Left ventricle myocardium inferior (tissue), 1 donor: ENCODE data around the gene TTLL10. TPM values are rescaled to one million over a fixed set of nuclear protein-coding genes. Genes with fewer than 3 reads are reported as not detected.

Experiments used
- DNase-seq: peaks from one replicate; pipeline ENCODE4 v3.0.0-alpha.2; 2020
- H3K27ac ChIP-seq: fragments of 200-600 bp; replicated peaks from 2 replicates; pipeline ENCODE4 v1.8.0; 2021
- H3K27me3 ChIP-seq: fragments of 200-600 bp; 2 replicates; pipeline ENCODE4 v1.8.0; 2021; ENCODE audit warnings: low read depth
- H3K36me3 ChIP-seq: fragments of 200-600 bp; 2 replicates; pipeline ENCODE4 v1.8.0; 2021
- H3K4me1 ChIP-seq: fragments of 200-600 bp; 2 replicates; pipeline ENCODE4 v1.8.0; 2021
- H3K4me3 ChIP-seq: fragments of 200-600 bp; 2 replicates; pipeline ENCODE4 v1.8.0; 2021; ENCODE audit warnings: mild to moderate bottlenecking, moderate library complexity
- H3K9me3 ChIP-seq: fragments of 200-600 bp; replicated peaks from 2 replicates; pipeline ENCODE4 v1.8.0; 2021
- intact Hi-C: fragments of 100-400 bp; cut with micrococcal nuclease; formaldehyde crosslinking; loops from one replicate; pipeline ENCODE4 v1.11.0; 2022
- total RNA-seq: library from RNA; stranded (reverse); fragmentation: NEBNext Ultra II Directional; extraction: Animal tissue kit (Norgen Biotek cat#: 25700); gene quantifications from one replicate; pipeline ENCODE4 v1.2.1, GENCODE V29; 2021
- TF ChIP-seq, protein P1 (sequence below): fragments of 200-600 bp; IDR thresholded peaks from 2 replicates; pipeline ENCODE4 v1.8.0; 2021; ENCODE audit warnings: antibody characterized with exemption, mild to moderate bottlenecking, borderline replicate concordance
- donor health status: DM: no; HTN: yes; CAD: no; lungs with severe emphysema.

Gene TTLL10
- total RNA-seq, 1 donor from 2014 or later: not detected

DNA sequence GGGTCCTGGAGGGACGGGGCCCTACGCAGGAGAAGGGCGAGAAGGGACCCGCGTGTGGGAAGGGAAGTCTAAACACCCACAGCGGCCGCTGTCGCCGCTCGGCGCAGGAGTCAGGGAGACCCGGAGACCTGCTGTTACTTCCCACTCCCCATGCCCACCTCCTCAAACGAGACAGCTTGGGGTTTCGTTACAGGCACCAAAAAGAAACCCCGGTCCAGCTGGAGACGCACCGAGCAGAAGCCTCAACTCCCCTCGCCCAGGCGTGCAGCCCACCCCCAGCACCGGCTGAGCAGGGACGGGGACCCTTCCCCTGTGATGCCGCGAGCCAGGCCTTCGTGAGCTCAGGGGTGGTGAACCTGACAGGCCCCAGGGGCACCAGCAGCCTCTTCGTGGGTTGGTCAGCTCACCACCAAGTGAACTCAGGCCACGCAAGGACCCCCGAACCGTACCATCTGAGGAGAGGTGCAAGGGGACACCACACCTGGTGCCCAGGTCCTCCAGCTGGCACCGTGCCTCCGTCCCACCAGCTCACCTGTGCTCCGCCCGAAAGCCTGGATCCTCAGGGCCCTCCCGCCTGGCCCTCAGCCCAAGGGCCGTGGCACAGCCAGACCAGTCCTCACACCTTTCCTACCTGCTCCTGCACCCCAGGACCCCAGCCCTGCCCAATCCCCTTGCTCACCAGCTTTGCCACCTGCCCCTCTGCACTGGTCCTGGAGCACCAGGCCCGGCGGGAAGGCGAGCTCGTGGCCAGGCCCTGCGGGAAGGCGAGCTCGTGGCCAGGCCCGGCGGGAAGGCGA, 53.1 kb downstream of the TTLL10 start:
- TF ChIP-seq, protein P1, sequence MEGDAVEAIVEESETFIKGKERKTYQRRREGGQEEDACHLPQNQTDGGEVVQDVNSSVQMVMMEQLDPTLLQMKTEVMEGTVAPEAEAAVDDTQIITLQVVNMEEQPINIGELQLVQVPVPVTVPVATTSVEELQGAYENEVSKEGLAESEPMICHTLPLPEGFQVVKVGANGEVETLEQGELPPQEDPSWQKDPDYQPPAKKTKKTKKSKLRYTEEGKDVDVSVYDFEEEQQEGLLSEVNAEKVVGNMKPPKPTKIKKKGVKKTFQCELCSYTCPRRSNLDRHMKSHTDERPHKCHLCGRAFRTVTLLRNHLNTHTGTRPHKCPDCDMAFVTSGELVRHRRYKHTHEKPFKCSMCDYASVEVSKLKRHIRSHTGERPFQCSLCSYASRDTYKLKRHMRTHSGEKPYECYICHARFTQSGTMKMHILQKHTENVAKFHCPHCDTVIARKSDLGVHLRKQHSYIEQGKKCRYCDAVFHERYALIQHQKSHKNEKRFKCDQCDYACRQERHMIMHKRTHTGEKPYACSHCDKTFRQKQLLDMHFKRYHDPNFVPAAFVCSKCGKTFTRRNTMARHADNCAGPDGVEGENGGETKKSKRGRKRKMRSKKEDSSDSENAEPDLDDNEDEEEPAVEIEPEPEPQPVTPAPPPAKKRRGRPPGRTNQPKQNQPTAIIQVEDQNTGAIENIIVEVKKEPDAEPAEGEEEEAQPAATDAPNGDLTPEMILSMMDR: no peak
- H3K27me3 ChIP-seq: no peaks in the 10 kb centered on the region
- no peak overlapping the region for H3K27ac ChIP-seq
- no peak overlapping the region for H3K4me3 ChIP-seq
- peaks cover 73% of the 10 kb centered on the region for H3K36me3 ChIP-seq
- peaks cover 45% of the 10 kb centered on the region for H3K4me1 ChIP-seq
- H3K9me3 ChIP-seq: no peaks in the 10 kb centered on the region
- no peak for DNase-seq
- intact Hi-C loops: no loop called here

DNA sequence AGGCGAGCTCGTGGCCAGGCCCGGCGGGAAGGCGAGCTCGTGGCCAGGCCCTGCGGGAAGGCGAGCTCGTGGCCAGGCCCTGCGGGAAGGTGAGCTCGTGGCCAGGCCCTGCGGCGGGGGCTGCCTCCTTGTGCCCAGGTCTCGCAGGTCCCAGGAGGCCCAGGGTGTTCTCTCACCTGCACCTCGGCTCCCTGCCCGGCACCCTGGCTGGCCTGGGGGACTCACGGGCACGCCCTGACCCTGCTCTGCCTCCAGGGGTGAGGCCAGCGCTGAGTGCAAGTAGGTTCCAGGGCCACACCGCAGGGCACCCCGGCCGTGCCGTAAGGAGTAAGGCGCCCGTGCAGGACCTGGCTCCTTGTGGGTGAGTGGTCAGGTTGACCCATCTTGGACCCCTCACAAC, 53.7 kb downstream of the TTLL10 start:
- Histone ChIP-seq H3K4me1 (peaks cover 45% of the 10 kb centered on the region), H3K36me3 (peaks cover 67% of the 10 kb centered on the region)
- intact Hi-C loops: no loop called here

DNA sequence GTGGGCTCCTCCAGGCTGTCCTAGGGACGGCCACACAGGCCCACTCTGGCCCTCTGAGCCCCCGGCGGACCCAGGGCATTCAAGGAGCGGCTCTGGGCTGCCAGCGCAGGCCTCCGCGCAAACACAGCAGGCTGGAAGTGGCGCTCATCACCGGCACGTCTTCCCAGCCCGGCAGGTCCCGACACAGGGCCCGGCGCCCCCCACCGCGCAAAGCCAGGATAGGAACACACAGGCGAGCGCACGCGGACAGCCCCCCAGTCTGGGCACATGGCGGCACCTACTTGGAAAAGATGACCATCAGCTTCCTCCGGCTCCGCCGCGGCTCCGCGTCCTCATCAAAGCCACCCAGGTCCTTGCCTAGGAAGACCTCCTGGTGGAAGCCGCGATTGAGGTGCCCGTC, 54.5 kb downstream of the TTLL10 start:
- intact Hi-C loops: no loop called here
- TF ChIP-seq, protein P1: no peak
- DNase-seq: no peak
- Histone ChIP-seq H3K27ac (no peak overlapping the region), H3K9me3 (no peaks in the 10 kb centered on the region), H3K4me1 (peaks cover 53% of the 10 kb centered on the region), H3K36me3 (peaks cover 59% of the 10 kb centered on the region), H3K4me3 (no peak overlapping the region), H3K27me3 (no peaks in the 10 kb centered on the region)

More for the DNA sequence above, 53.7 kb downstream of the TTLL10 start:
- H3K4me3 ChIP-seq: no peak overlapping the region
- no peak overlapping the region for H3K27ac ChIP-seq
- no peak for DNase-seq
- TF ChIP-seq, protein P1: no peak
- no peaks in the 10 kb centered on the region for H3K9me3 ChIP-seq
- no peaks in the 10 kb centered on the region for H3K27me3 ChIP-seq

DNA sequence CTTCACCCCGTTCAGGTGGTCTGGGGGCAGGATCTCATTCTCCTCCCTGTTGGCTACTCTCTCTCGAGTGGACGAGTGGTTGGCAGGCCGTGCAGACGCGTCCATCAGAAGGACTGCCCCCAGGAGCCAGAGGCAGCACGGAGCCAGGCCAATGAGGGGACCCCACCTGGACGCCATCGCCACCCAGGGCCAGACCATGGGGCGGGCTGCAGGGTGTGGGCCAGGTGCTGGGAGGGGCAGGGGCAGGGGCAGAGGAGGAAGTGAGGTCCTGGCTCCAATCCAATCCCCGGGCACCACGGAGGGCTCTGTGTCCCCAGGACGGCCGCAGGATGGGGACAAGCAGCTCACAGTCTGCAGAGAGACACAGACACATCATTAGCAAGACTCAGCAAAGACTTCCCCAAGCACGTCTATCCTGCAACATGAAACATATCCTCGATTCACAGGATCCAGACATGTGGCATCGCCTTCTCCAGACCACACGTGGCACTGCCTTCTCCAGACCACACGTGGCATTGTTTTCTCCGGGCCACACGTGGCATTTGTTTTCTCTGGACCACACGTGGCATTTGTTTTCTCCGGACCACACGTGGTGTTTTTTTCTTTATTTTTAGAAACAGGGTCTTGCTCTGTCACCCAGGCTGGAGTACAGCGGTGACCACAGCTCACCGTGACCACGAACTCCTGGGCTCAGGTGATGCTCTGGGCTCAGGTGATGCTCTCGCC, 55.1 kb downstream of the TTLL10 start:
- Histone ChIP-seq H3K4me3 (no peak overlapping the region), H3K27ac (no peak overlapping the region), H3K9me3 (no peaks in the 10 kb centered on the region), H3K4me1 (peaks cover 57% of the 10 kb centered on the region), H3K27me3 (no peaks in the 10 kb centered on the region), H3K36me3 (peaks cover 53% of the 10 kb centered on the region)
- TF ChIP-seq, protein P1: no peak
- intact Hi-C loops: no loop called here
- DNase-seq: no peak

DNA sequence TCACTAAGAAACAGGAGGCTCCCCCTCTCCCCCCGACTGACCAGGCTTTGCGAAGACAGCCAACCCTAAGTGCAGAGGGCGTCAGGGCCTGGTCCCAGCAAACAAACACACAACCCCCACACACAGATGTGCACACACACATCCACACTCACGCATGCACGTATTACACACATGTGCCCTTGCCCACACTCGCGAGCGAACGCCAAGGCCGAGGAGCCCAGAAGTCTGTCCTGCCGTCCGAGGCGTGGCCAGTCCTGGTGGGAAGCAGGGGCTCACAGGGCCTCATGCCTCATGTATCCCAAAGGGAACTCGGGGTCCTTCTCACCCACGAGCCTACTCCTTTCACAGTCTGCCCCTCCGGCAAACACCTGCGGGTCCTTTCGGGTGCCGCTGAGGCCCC, 56.1 kb downstream of the TTLL10 start:
- H3K9me3 ChIP-seq: no peaks in the 10 kb centered on the region
- no peak overlapping the region for H3K27ac ChIP-seq
- H3K4me3 ChIP-seq: peak overlapping the region; percentile 96
- H3K27me3 ChIP-seq: no peaks in the 10 kb centered on the region
- DNase-seq: no peak
- peaks cover 43% of the 10 kb centered on the region for H3K36me3 ChIP-seq
- intact Hi-C loops: no loop called here
- H3K4me1 ChIP-seq: peaks cover 57% of the 10 kb centered on the region
- TF ChIP-seq, protein P1: no peak
